K562 (cell line): ENCODE measurements around the gene ZNF384. TPM values are rescaled to one million over a fixed set of nuclear protein-coding genes. Genes with fewer than 3 reads are reported as not detected.

Experiments used
- NCOA2 ChIP-seq, 2 experiments: fragments of 450-650 bp; IDR thresholded peaks; 2 replicates each; pipeline ENCODE4 v1.6.1; 2018; ENCODE audit warnings: mild to moderate bottlenecking in 2 of 2, moderate library complexity in 1 of 2; ENCODE audit not compliant: partially characterized antibody in 2 of 2
- RFX1 ChIP-seq: fragments of 450-650 bp; IDR thresholded peaks from 2 replicates; pipeline ENCODE4 v1.6.1; 2016; ENCODE audit warnings: mild to moderate bottlenecking, moderate library complexity
- polyA plus RNA-seq, 8 experiments: library from polyadenylated mRNA; depleted of rRNA in 4 of 8; stranded (reverse) in 5 of 8; unstranded in 3 of 8; fragments of >200 nt; fragmentation: Nextera tagmentation in 2 of 8; fragmentation: Illumina TruSeq in 1 of 8; extraction: Ambion mirVana in 2 of 8; extraction: Trizol in 1 of 8; gene quantifications; 2 replicates each; pipeline versions ENCODE4 v1.2.1 to v1.2.3, GENCODE V29; 2011 to 2014; ENCODE audit warnings: inconsistent platforms in 1 of 8, missing spikeins in 1 of 8
- total RNA-seq, 7 experiments: library from RNA; depleted of rRNA in 6 of 7; stranded (reverse); fragments of >200 nt in 6 of 7; fragmentation: Illumina TruSeq in 2 of 7; extraction: Trizol in 2 of 7; gene quantifications; 2 replicates each; pipeline versions ENCODE4 v1.2.1 to v1.2.3, GENCODE V29; 2011 to 2021; ENCODE audit warnings: low replicate concordance in 1 of 7
- TF ChIP-seq, protein P1 (sequence below), 2 experiments: fragments of 450-650 bp in 1 of 2; sonication (generic) in 1 of 2; formaldehyde crosslinking in 1 of 2; IDR thresholded peaks; 2 replicates each; pipeline versions ENCODE4 v1.7.1 to v1.9.0; 2016 to 2022; ENCODE audit warnings: inconsistent platforms in 1 of 2, mild to moderate bottlenecking in 1 of 2, missing genetic modification reagents in 1 of 2
- TF ChIP-seq, protein P2 (sequence below): fragments of 200-600 bp; sonication (generic); IDR thresholded peaks from one replicate; pipeline ENCODE4 v1.6.1; 2012; ENCODE audit warnings: mild to moderate bottlenecking, low read depth, low read length, inconsistent platforms

Gene ZNF384
- total and polyA plus RNA-seq, 9 of the 15 experiments (the other 6 are each of a cell fraction or from before 2014, with no cell fraction given), result 0.36 to 64.8 (median 21.3) TPM

DNA sequence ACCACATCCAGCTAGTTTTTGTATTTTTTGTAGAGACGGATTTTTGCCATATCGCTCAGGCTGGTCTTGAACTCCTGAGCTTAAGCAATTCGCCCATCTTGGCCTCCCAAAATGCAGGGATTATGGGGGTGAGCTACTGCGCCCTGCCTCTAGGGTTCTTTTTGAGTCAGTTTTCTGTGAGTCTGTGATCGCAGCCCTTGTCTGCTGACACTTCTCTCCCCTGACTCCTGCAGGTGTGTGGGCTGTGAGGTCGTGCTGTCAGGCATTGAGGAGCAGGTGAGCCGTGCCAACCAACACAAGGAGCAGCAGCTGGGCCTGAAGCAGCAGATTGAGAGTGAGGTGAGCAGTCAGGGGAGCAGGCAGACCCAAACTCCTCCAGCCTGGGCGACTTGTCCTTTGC lies 41.0 kb upstream of the ZNF384 start (continued):
- TF ChIP-seq, protein P1, sequence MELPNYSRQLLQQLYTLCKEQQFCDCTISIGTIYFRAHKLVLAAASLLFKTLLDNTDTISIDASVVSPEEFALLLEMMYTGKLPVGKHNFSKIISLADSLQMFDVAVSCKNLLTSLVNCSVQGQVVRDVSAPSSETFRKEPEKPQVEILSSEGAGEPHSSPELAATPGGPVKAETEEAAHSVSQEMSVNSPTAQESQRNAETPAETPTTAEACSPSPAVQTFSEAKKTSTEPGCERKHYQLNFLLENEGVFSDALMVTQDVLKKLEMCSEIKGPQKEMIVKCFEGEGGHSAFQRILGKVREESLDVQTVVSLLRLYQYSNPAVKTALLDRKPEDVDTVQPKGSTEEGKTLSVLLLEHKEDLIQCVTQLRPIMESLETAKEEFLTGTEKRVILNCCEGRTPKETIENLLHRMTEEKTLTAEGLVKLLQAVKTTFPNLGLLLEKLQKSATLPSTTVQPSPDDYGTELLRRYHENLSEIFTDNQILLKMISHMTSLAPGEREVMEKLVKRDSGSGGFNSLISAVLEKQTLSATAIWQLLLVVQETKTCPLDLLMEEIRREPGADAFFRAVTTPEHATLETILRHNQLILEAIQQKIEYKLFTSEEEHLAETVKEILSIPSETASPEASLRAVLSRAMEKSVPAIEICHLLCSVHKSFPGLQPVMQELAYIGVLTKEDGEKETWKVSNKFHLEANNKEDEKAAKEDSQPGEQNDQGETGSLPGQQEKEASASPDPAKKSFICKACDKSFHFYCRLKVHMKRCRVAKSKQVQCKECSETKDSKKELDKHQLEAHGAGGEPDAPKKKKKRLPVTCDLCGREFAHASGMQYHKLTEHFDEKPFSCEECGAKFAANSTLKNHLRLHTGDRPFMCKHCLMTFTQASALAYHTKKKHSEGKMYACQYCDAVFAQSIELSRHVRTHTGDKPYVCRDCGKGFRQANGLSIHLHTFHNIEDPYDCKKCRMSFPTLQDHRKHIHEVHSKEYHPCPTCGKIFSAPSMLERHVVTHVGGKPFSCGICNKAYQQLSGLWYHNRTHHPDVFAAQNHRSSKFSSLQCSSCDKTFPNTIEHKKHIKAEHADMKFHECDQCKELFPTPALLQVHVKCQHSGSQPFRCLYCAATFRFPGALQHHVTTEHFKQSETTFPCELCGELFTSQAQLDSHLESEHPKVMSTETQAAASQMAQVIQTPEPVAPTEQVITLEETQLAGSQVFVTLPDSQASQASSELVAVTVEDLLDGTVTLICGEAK (IDR thresholded peaks at IDR 0.05), result no peak
- TF ChIP-seq, protein P1 (CRISPR knock-in tag; IDR thresholded peaks at IDR 0.05), result no peak
- TF ChIP-seq RFX1 (no peak), NCOA2 (IDR thresholded peaks at IDR 0.05; ENCODE audit: partially characterized antibody in 2 of 2) (no peak)
- TF ChIP-seq, protein P2, sequence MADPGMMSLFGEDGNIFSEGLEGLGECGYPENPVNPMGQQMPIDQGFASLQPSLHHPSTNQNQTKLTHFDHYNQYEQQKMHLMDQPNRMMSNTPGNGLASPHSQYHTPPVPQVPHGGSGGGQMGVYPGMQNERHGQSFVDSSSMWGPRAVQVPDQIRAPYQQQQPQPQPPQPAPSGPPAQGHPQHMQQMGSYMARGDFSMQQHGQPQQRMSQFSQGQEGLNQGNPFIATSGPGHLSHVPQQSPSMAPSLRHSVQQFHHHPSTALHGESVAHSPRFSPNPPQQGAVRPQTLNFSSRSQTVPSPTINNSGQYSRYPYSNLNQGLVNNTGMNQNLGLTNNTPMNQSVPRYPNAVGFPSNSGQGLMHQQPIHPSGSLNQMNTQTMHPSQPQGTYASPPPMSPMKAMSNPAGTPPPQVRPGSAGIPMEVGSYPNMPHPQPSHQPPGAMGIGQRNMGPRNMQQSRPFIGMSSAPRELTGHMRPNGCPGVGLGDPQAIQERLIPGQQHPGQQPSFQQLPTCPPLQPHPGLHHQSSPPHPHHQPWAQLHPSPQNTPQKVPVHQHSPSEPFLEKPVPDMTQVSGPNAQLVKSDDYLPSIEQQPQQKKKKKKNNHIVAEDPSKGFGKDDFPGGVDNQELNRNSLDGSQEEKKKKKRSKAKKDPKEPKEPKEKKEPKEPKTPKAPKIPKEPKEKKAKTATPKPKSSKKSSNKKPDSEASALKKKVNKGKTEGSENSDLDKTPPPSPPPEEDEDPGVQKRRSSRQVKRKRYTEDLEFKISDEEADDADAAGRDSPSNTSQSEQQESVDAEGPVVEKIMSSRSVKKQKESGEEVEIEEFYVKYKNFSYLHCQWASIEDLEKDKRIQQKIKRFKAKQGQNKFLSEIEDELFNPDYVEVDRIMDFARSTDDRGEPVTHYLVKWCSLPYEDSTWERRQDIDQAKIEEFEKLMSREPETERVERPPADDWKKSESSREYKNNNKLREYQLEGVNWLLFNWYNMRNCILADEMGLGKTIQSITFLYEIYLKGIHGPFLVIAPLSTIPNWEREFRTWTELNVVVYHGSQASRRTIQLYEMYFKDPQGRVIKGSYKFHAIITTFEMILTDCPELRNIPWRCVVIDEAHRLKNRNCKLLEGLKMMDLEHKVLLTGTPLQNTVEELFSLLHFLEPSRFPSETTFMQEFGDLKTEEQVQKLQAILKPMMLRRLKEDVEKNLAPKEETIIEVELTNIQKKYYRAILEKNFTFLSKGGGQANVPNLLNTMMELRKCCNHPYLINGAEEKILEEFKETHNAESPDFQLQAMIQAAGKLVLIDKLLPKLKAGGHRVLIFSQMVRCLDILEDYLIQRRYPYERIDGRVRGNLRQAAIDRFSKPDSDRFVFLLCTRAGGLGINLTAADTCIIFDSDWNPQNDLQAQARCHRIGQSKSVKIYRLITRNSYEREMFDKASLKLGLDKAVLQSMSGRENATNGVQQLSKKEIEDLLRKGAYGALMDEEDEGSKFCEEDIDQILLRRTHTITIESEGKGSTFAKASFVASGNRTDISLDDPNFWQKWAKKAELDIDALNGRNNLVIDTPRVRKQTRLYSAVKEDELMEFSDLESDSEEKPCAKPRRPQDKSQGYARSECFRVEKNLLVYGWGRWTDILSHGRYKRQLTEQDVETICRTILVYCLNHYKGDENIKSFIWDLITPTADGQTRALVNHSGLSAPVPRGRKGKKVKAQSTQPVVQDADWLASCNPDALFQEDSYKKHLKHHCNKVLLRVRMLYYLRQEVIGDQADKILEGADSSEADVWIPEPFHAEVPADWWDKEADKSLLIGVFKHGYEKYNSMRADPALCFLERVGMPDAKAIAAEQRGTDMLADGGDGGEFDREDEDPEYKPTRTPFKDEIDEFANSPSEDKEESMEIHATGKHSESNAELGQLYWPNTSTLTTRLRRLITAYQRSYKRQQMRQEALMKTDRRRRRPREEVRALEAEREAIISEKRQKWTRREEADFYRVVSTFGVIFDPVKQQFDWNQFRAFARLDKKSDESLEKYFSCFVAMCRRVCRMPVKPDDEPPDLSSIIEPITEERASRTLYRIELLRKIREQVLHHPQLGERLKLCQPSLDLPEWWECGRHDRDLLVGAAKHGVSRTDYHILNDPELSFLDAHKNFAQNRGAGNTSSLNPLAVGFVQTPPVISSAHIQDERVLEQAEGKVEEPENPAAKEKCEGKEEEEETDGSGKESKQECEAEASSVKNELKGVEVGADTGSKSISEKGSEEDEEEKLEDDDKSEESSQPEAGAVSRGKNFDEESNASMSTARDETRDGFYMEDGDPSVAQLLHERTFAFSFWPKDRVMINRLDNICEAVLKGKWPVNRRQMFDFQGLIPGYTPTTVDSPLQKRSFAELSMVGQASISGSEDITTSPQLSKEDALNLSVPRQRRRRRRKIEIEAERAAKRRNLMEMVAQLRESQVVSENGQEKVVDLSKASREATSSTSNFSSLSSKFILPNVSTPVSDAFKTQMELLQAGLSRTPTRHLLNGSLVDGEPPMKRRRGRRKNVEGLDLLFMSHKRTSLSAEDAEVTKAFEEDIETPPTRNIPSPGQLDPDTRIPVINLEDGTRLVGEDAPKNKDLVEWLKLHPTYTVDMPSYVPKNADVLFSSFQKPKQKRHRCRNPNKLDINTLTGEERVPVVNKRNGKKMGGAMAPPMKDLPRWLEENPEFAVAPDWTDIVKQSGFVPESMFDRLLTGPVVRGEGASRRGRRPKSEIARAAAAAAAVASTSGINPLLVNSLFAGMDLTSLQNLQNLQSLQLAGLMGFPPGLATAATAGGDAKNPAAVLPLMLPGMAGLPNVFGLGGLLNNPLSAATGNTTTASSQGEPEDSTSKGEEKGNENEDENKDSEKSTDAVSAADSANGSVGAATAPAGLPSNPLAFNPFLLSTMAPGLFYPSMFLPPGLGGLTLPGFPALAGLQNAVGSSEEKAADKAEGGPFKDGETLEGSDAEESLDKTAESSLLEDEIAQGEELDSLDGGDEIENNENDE, result no peak
